ENCODE data around the gene NEU4.
"Not testable (repeated sequence)": the region's sequence is repeated elsewhere in the genome, so short reads cannot be mapped to it uniquely, and the experiment has no call there.

NEU4 gene

GRCh38 chr2:241775223-241776177, 33.5 kb upstream of the NEU4 start:
- DNase-seq: no peak

- DNase-seq: no peak
Observed at GRCh38 chr2:241776336-241777169, 32.4 kb upstream of the NEU4 start, which contains the start of gene GAL3ST2. Gene GAL3ST2 (plus strand): TSS chr2:241776822. CDS start chr2:241776956, 134 bp downstream.

- DNase-seq: no peak
Observed at GRCh38 chr2:241777170-241777685, 31.8 kb upstream of the NEU4 start.

GRCh38 chr2:241777686-241778627, 31.0 kb upstream of the NEU4 start:
- DNase-seq: no peak

- no peak for DNase-seq
Observed at GRCh38 chr2:241780939-241781569, 27.9 kb upstream of the NEU4 start.

GRCh38 chr2:241782053-241782452, 26.9 kb upstream of the NEU4 start:
- not testable (repeated sequence) for DNase-seq

GRCh38 chr2:241788135-241788534, 20.9 kb upstream of the NEU4 start:
- DNase-seq: no peak

GRCh38 chr2:241788572-241788971, 20.4 kb upstream of the NEU4 start:
- no peak for DNase-seq

- DNase-seq: not testable (repeated sequence)
Observed at GRCh38 chr2:241791385-241791784, 17.6 kb upstream of the NEU4 start.

- DNase-seq: no peak
Observed at GRCh38 chr2:241793385-241793784, 15.6 kb upstream of the NEU4 start.

- DNase-seq: no peak
Observed at GRCh38 chr2:241794250-241794823, 14.7 kb upstream of the NEU4 start.

- no peak for DNase-seq
Observed at GRCh38 chr2:241795021-241795999, 13.7 kb upstream of the NEU4 start.

- no peak for DNase-seq
Observed at GRCh38 chr2:241796209-241796608, 12.8 kb upstream of the NEU4 start.

GRCh38 chr2:241796610-241797138, 12.3 kb upstream of the NEU4 start:
- DNase-seq: no peak

GRCh38 chr2:241797441-241798080, 11.4 kb upstream of the NEU4 start:
- DNase-seq: no peak

- no peak for DNase-seq
Observed at GRCh38 chr2:241798081-241798630, 10.8 kb upstream of the NEU4 start.

- DNase-seq: no peak
Observed at GRCh38 chr2:241798631-241799521, 10.1 kb upstream of the NEU4 start.

All from KG1 (cell line).